MM.1S (cell line): ENCODE measurements around the gene SP9.

Experiments
- DNase-seq: peaks from one replicate; pipeline ENCODE4 v3.0.0-alpha.2; 2015
- H2AFZ ChIP-seq: fragments of 300-600 bp; sonication (generic); 2 replicates; pipeline ENCODE4 v1.6.0; 2016; ENCODE audit warnings: antibody characterized with exemption, low read length
- H3F3A ChIP-seq: fragments of 300-600 bp; sonication (generic); 2 replicates; pipeline ENCODE4 v1.6.1; 2016; ENCODE audit warnings: mild to moderate bottlenecking, antibody characterized with exemption, low read length, moderate library complexity, mixed read lengths; ENCODE audit not compliant: insufficient read depth
- H3K27ac ChIP-seq: fragments of 300-600 bp; sonication (generic); 2 replicates; pipeline ENCODE4 v1.5.1; 2016; ENCODE audit warnings: mild to moderate bottlenecking, low read length
- H3K27me3 ChIP-seq: fragments of 300-600 bp; sonication (generic); replicated peaks from 2 replicates; pipeline ENCODE4 v1.6.0; 2016; ENCODE audit warnings: low read length; ENCODE audit not compliant: insufficient read depth
- H3K36me3 ChIP-seq: fragments of 300-600 bp; sonication (generic); replicated peaks from 2 replicates; pipeline ENCODE4 v1.6.1; 2016; ENCODE audit warnings: mild to moderate bottlenecking, low read length, mixed read lengths; ENCODE audit not compliant: insufficient read depth
- H3K4me1 ChIP-seq: fragments of 300-600 bp; sonication (generic); 2 replicates; pipeline ENCODE4 v1.6.1; 2016; ENCODE audit warnings: low read length, mixed read lengths
- H3K4me2 ChIP-seq: fragments of 300-600 bp; sonication (generic); 2 replicates; pipeline ENCODE4 v1.6.0; 2016; ENCODE audit warnings: low read depth, low read length
- H3K4me3 ChIP-seq: fragments of 300-600 bp; sonication (generic); 2 replicates; pipeline ENCODE4 v1.5.1; 2016; ENCODE audit warnings: low read length, mixed read lengths
- H3K79me2 ChIP-seq: fragments of 300-600 bp; sonication (generic); 2 replicates; pipeline ENCODE4 v1.6.1; 2016; ENCODE audit warnings: mixed run types, low read length, mixed read lengths
- H3K9ac ChIP-seq: fragments of 300-600 bp; sonication (generic); 2 replicates; pipeline ENCODE4 v1.6.1; 2016; ENCODE audit warnings: low read length, mixed read lengths
- H3K9me2 ChIP-seq: fragments of 300-600 bp; sonication (generic); replicated peaks from 2 replicates; pipeline ENCODE4 v1.6.1; 2016; ENCODE audit warnings: mild to moderate bottlenecking, low read length, mixed read lengths; ENCODE audit not compliant: insufficient read depth
- H3K9me3 ChIP-seq: fragments of 300-600 bp; sonication (generic); replicated peaks from 2 replicates; pipeline ENCODE4 v1.6.1; 2016; ENCODE audit warnings: mild to moderate bottlenecking, low read length, mixed read lengths; ENCODE audit not compliant: insufficient read depth
- H4K20me1 ChIP-seq: fragments of 300-600 bp; sonication (generic); 2 replicates; pipeline ENCODE4 v1.6.1; 2016; ENCODE audit warnings: mild to moderate bottlenecking, low read length, moderate library complexity, mixed read lengths; ENCODE audit not compliant: insufficient read depth
- CTCF ChIP-seq: fragments of 300-600 bp; sonication (generic); IDR thresholded peaks from 2 replicates; pipeline ENCODE4 v1.5.1; 2016; ENCODE audit warnings: antibody characterized with exemption, low read length, mixed read lengths
- EZH2 ChIP-seq: fragments of 300-600 bp; sonication (generic); optimal IDR thresholded peaks from 2 replicates; pipeline ENCODE3; 2017; ENCODE audit warnings: low read depth, mild to moderate bottlenecking, antibody characterized with exemption, low read length, mixed read lengths
- EZH2phosphoT487 ChIP-seq: fragments of 300-600 bp; sonication (generic); IDR thresholded peaks from 2 replicates; pipeline ENCODE4 v1.6.1; 2018; ENCODE audit warnings: antibody characterized with exemption, low read length

Gene SP9

GRCh38 chr2:174340400-174341292, 5.9 kb downstream of the SP9 start:
- DNase-seq = no peak
- H3K79me2 ChIP-seq = no peaks in the 10 kb centered on the region
- peaks cover 51% of the 10 kb centered on the region for H3K27me3 ChIP-seq
- no peaks in the 10 kb centered on the region for H3K9me3 ChIP-seq
- peaks cover 12% of the 10 kb centered on the region for H3K4me1 ChIP-seq
- H2AFZ ChIP-seq = no peak overlapping the region
- H3K4me3 ChIP-seq = no peak overlapping the region
- no peaks in the 10 kb centered on the region for H3K36me3 ChIP-seq
- H3K9me2 ChIP-seq = no peaks in the 10 kb centered on the region
- H4K20me1 ChIP-seq = no peaks in the 10 kb centered on the region
- H3F3A ChIP-seq = peaks cover 19% of the 10 kb centered on the region
- H3K27ac ChIP-seq = no peak overlapping the region
- H3K9ac ChIP-seq = no peak overlapping the region
- H3K4me2 ChIP-seq = peak overlapping the region; percentile 24; the same call in 1 of the 2 replicates
- TF ChIP-seq CTCF = no peak
- no peak for TF ChIP-seq EZH2phosphoT487
- no peak for TF ChIP-seq EZH2

- Histone ChIP-seq H3K27ac (no peak overlapping the region), H3K4me1 (peaks cover 7% of the 10 kb centered on the region), H3K4me2 (peak overlapping the region; percentile 100), H3K9me2 (no peaks in the 10 kb centered on the region), H4K20me1 (no peaks in the 10 kb centered on the region), H3K36me3 (no peaks in the 10 kb centered on the region), H3K79me2 (no peaks in the 10 kb centered on the region), H3F3A (peaks cover 17% of the 10 kb centered on the region), H3K9ac (no peak overlapping the region), H3K27me3 (peaks cover 46% of the 10 kb centered on the region), H3K9me3 (no peaks in the 10 kb centered on the region), H3K4me3 (peak overlapping the region; percentile 61), H2AFZ (peak overlapping the region; percentile 63)
- peak; percentile 89 for DNase-seq
- no peak for TF ChIP-seq EZH2
- TF ChIP-seq CTCF = peak; percentile 98
Observed at GRCh38 chr2:174341293-174341994, 6.7 kb downstream of the SP9 start.

- Histone ChIP-seq H3K9ac (no peak overlapping the region), H4K20me1 (no peaks in the 10 kb centered on the region), H3K27me3 (peaks cover 46% of the 10 kb centered on the region), H3K9me3 (no peaks in the 10 kb centered on the region), H3K79me2 (no peaks in the 10 kb centered on the region), H3K4me2 (peak overlapping the region; percentile 100), H3K36me3 (no peaks in the 10 kb centered on the region), H2AFZ (peak overlapping the region; percentile 63), H3K4me3 (peak overlapping the region; percentile 61), H3K4me1 (peaks cover 6% of the 10 kb centered on the region; the same call in 1 of the 2 replicates), H3K9me2 (no peaks in the 10 kb centered on the region), H3F3A (peaks cover 15% of the 10 kb centered on the region), H3K27ac (no peak overlapping the region)
- no peak for DNase-seq
- TF ChIP-seq CTCF (no peak), EZH2 (no peak), EZH2phosphoT487 (no peak)
Observed at GRCh38 chr2:174341995-174342685, 7.4 kb downstream of the SP9 start.
